HEK293T (cell line): Measurements from ENCODE around the gene PPP3R1.

Source experiments
- CTCF ChIA-PET: fragments of 350-600 bp; formaldehyde crosslinking; extraction: SDS; loops from one replicate; lab custom pipeline; 2021; ENCODE audit warnings: antibody characterized with exemption, inconsistent platforms; lab: Yijun Ruan, JAX
- POLR2A ChIA-PET: fragments of 350-600 bp; formaldehyde crosslinking; extraction: SDS; loops from one replicate; lab custom pipeline; 2020; ENCODE audit warnings: antibody characterized with exemption, inconsistent platforms; lab: Yijun Ruan, JAX
- DNase-seq: peaks from one replicate; pipeline ENCODE4 v3.0.0; 2012; ENCODE audit warnings: mixed read lengths; ENCODE audit errors: extremely low spot score
- ARNT ChIP-seq: fragments of 450-650 bp; IDR thresholded peaks from 2 replicates; pipeline ENCODE4 v1.6.1; 2017; ENCODE audit warnings: mild to moderate bottlenecking
- BHLHE40 ChIP-seq: fragments of 450-650 bp; IDR thresholded peaks from 2 replicates; pipeline ENCODE4 v1.6.1; 2016; ENCODE audit warnings: mild to moderate bottlenecking, moderate library complexity, borderline replicate concordance
- CTBP1 ChIP-seq: fragments of 450-650 bp; IDR thresholded peaks from 2 replicates; pipeline ENCODE4 v1.6.1; 2016; ENCODE audit warnings: borderline replicate concordance
- ELF4 ChIP-seq: fragments of 450-650 bp; IDR thresholded peaks from 2 replicates; pipeline ENCODE4 v1.6.1; 2017; ENCODE audit warnings: antibody characterized with exemption
- FOXA1 ChIP-seq: fragments of 450-650 bp; IDR thresholded peaks from 2 replicates; pipeline ENCODE4 v1.6.1; 2016; ENCODE audit warnings: mild to moderate bottlenecking
- FOXK2 ChIP-seq: fragments of 450-650 bp; IDR thresholded peaks from 2 replicates; pipeline ENCODE4 v1.6.1; 2016; ENCODE audit warnings: mild to moderate bottlenecking
- FOXM1 ChIP-seq: fragments of 450-650 bp; IDR thresholded peaks from 2 replicates; pipeline ENCODE4 v1.6.1; 2017; ENCODE audit warnings: mild to moderate bottlenecking, borderline replicate concordance
- HDGF ChIP-seq: fragments of 450-650 bp; IDR thresholded peaks from 2 replicates; pipeline ENCODE4 v1.6.1; 2017; ENCODE audit warnings: antibody characterized with exemption, borderline replicate concordance
- L3MBTL2 ChIP-seq: fragments of 450-650 bp; conservative IDR thresholded peaks from 2 replicates; pipeline ENCODE4 v1.6.1; 2016; ENCODE audit warnings: mild to moderate bottlenecking
- LEF1 ChIP-seq: fragments of 450-650 bp; IDR thresholded peaks from 2 replicates; pipeline ENCODE4 v1.6.1; 2017; ENCODE audit warnings: mild to moderate bottlenecking, borderline replicate concordance
- NFRKB ChIP-seq: fragments of 450-650 bp; IDR thresholded peaks from 2 replicates; pipeline ENCODE4 v1.6.1; 2016; ENCODE audit warnings: mild to moderate bottlenecking, moderate library complexity
- SP1 ChIP-seq: fragments of 450-650 bp; IDR thresholded peaks from 2 replicates; pipeline ENCODE4 v1.6.1; 2017
- SUZ12 ChIP-seq: fragments of 450-650 bp; IDR thresholded peaks from 2 replicates; pipeline ENCODE4 v1.6.1; 2016; ENCODE audit warnings: mild to moderate bottlenecking
- TARDBP ChIP-seq: fragments of 450-650 bp; IDR thresholded peaks from 2 replicates; pipeline ENCODE4 v1.6.1; 2016
- ZNF384 ChIP-seq: fragments of 450-650 bp; IDR thresholded peaks from 2 replicates; pipeline ENCODE4 v1.6.1; 2016
- TF ChIP-seq, protein P1 (sequence below): fragments of 450-650 bp; IDR thresholded peaks from 2 replicates; pipeline ENCODE4 v1.6.1; 2016

The PPP3R1 gene

DNA sequence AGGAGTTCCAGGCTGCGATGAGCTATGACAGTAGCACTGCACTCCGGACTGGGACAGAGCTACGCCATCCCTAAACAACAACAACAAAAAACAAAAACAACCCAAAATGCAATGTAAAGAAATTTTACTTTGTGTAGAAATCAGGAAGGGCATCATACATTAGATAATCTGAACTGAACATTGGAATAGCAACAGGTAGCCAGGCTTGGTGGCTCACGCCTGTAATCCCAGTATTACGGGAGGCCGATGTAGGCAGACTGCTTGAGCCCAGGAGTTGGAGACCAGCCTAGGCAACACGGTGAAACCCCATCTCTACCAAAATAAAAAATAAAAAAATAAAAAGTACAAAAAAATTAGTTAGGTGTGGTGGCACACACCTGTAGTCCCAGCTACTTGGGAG, 96.7 kb downstream of the PPP3R1 start:
- TF ChIP-seq SP1 (no peak), BHLHE40 (no peak), TARDBP (no peak), FOXM1 (no peak)
- ChIA-PET POLR2A (no interaction called here), CTCF (no interaction called here)
- DNase-seq = no peak

DNA sequence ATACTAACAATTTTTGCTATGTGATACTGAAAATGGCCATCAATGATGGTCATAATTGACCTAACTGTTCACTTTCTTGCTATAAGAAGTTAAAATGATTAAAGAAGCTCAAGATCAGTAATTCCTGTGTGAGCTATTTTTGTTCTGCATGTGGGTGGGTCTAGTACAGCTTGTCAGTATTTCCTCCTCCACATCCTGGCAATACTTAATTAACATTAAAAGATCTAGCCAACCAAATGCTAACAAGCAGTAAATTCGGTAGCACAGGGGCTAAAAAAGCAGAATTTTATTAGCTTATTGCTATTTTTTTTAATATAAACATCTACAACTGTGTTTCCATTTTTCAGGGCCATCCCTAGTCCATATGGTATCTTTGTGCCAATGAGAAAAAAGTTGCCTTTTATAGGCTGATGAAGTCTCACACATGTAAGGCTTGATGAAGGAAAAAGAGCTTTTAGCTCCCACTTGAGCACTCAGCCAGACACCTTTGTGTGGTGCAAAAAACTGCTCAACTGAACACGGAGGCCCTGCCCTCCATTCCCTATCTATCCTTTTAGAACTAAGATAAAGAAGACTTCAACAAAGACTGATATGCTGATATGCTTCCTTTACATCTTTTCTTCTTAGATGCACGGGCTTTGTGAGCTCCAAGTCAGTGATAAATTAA, 99.5 kb downstream of the PPP3R1 start:
- no peak for DNase-seq
- ChIA-PET POLR2A (no interaction called here), CTCF (interaction anchor here (0.6 to 0.8 kb wide), 2 partner anchors 17 to 139 kb away, joined by 3 to 4 read pairs; no protein-coding TSS in a partner anchor)
- TF ChIP-seq, protein P1, sequence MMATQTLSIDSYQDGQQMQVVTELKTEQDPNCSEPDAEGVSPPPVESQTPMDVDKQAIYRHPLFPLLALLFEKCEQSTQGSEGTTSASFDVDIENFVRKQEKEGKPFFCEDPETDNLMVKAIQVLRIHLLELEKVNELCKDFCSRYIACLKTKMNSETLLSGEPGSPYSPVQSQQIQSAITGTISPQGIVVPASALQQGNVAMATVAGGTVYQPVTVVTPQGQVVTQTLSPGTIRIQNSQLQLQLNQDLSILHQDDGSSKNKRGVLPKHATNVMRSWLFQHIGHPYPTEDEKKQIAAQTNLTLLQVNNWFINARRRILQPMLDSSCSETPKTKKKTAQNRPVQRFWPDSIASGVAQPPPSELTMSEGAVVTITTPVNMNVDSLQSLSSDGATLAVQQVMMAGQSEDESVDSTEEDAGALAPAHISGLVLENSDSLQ = no peak
- TF ChIP-seq FOXA1 (no peak), LEF1 (no peak), TARDBP (no peak), ARNT (no peak), HDGF (no peak), CTBP1 (no peak), SP1 (no peak), FOXM1 (no peak), FOXK2 (no peak), NFRKB (no peak)

DNA sequence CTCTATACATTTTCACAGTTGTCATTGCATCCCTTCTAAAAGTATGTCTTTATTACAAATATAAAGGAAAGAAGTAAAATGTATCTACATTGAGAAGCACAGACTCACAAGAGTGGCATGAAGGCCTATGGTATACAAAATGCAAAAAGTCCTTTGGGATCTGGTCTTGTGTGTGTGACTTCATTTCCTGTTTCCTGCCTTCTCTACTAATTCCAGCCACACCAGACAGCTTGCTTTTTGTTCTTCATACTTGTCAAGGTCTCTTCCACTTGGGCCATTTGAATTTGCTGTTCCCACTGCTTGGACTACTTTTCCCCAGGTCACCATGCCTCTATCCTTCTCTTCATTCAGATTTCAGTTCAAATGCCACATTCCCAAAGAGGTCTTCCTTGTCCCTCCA, 101.3 kb downstream of the PPP3R1 start:
- TF ChIP-seq CTBP1 = no peak
- no peak for TF ChIP-seq SP1
- TF ChIP-seq SUZ12 = no peak
- TF ChIP-seq HDGF = no peak
- no peak for TF ChIP-seq NFRKB
- no peak for TF ChIP-seq FOXA1
- no peak for TF ChIP-seq TARDBP
- no peak for TF ChIP-seq FOXM1
- ChIA-PET CTCF (no interaction called here), POLR2A (no interaction called here)
- no peak for DNase-seq

DNA sequence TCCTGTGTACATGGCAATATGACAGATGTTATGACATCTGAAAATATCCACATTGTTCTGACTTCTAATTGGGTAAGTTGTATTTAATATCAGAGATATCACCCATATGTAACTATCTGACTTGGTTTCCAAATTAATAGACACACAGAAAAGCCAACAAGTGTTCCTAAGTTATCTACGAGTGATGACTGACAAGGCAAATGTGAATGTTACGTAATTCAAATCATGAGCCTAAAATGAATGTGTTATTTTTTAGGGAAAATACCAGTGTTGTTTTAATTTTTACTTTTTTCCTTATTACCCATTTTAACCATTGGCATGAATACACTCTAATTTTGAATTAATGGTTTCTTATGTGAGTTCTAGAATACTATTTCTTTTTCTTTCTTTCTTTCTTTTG, 110.5 kb downstream of the PPP3R1 start:
- DNase-seq = no peak
- TF ChIP-seq SP1 (no peak), ARNT (no peak), ELF4 (no peak), NFRKB (no peak), ZNF384 (no peak), LEF1 (no peak), FOXK2 (no peak), HDGF (no peak)
- CTCF ChIA-PET = no interaction called here
- POLR2A ChIA-PET = no interaction called here

DNA sequence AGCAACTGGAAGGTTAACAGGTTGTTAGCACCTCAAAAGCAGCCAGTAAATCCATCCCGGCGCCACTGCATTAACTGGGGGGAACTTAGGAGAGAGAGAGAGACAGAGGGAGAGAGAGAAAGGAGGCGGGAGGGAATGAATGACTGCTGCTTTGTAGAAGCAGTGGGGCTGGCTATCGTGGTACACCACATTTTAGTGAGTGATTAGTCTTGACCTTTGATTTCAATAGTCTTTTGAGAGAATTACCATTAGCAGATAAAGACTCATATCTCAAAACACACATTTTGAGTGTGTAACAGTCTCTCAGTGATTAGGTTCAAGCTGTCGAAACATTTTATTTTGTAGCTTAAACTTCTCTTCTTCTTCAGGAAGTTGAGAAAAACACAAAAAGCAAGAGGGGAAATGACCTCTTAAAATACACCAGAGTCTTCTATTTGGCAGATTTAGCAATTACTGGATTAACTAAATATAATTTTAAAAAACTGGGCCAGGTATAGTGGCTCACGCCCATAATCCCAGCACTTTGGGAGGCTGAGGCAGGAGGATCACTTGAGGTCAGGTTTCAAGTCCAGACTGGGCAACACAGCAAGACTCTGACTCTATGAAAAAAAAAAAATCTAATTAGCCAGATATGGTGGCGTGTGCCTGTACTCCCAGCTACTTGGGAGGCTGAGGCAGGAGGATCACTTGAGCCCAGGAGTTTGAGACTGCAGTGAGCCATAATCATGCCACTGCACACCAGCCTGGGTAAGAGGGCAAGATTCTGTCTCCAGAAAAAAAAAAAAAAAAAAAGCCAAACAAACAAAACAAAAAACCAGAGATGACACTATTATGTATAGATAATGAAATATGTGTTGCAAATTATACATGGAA, 116.6 kb downstream of the PPP3R1 start:
- DNase-seq = no peak
- POLR2A ChIA-PET = no interaction called here
- CTCF ChIA-PET = no interaction called here
- TF ChIP-seq CTBP1 (no peak), LEF1 (no peak), SP1 (no peak), ARNT (no peak), ZNF384 (no peak), FOXK2 (no peak), L3MBTL2 (no peak), HDGF (no peak), FOXA1 (no peak), NFRKB (no peak), BHLHE40 (no peak), FOXM1 (no peak), SUZ12 (no peak), ELF4 (no peak), TARDBP (no peak)
- TF ChIP-seq, protein P1 = no peak

DNA sequence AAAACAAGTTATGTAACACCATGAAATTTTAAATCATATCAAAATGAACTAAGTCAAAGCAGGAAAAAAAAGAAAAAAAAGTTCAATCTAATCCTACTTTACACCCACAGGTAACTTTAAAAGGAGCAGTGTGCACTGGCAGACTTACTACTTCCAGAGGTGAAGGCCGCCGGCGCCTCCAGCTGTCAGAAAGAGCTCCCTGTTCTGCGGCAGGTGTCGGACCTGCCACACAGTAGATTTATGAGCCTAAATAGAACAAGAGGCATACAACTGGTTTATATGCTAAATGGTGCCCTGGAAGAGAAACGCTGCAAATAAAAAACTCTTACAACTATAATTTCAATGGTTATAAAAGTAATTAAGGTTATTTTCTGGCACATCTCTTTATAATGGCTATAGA, 117.8 kb downstream of the PPP3R1 start:
- CTCF ChIA-PET = no interaction called here
- DNase-seq = no peak
- POLR2A ChIA-PET = interaction anchor here (1.7 kb wide), 1 partner anchor 23 kb away, joined by 4 read pairs; the partner anchor contains the start of gene PNO1
- TF ChIP-seq, protein P1 = peak; percentile 76
- TF ChIP-seq ELF4 (no peak), FOXA1 (no peak), TARDBP (no peak)
